Measurements from ENCODE around the gene CALHM2. TPM values are rescaled to one million over a fixed set of nuclear protein-coding genes. Genes with fewer than 3 reads are reported as not detected.

CALHM2 gene
- total RNA-seq (2014; rRNA removed; shearing (Covaris generic)): 20.2 and 23.8 TPM in 2 replicates

GRCh38 chr10:103451831-103452505 is at the start of gene CALHM2:
Gene CALHM2 (minus strand): TSS chr10:103452370. CDS start chr10:103449941, 2,429 bp downstream.

DNA sequence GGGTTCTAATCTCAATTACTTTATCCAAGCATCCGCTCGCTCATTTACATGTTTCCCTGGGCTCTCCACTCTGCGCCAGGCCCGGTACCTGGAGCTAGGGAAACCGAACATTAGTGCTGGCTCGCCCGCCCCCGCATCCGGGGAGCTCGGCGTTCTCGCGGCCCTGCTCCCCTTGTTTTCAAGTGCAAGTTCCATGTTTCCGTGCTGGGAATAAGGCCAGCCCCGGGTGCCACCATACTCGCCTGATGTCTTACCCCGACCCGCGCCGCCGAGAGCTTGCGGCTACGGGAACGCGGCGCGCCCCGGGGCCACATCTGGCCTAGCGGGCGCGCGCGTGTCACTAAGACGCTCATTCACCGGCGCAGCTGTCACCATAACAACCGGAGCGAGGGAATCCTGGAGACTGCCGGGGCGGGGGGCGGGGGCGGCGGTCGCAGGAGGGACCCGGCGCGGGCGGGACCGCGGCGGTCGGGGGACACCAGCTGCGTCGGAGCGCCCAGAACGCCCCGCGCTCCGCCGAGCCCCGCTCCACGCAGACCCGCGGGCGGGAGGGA is 41.3 kb upstream of the CALHM2 start, which contains the start of gene NEURL1:
NEURL1 (plus strand) TSS at position 344 of the 554 bp plus-strand sequence. CDS start 683 bp downstream, outside the sequence.

DNA sequence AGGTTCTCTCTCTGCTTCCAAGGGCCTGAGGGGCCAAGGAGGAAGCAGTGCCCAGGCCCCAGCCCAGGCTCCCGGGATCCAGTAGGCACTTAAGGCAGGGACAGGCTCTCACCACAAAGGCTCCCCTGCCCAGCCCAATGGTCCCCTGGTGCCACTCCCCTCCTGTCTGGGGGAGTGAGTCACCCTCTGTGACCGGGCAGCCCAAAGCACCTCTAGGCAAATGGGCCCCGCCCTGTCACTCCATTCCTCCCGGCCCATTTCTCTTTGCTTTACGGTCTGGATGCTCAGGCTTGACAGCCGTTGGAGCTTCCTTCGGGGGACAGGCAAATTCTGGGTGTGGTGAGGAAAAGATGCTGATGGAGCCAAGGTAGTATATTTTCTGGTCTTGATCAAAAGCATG is 27.0 kb upstream of the CALHM2 start, which contains the start of gene CALHM3:
CALHM3 (minus strand) TSS at position 106 of the 400 bp plus-strand sequence. CDS start 208 bp downstream, outside the sequence.

GRCh38 chr10:103458720-103459119 is 6.5 kb upstream of the CALHM2 start, which contains the start of gene CALHM1:
Gene CALHM1 (minus strand): TSS chr10:103458900. CDS start chr10:103458751, 149 bp downstream.

Other genes with a start within 250 kb of the CALHM2 start
- gene RPEL1, start 206.5 kb downstream of the CALHM2 start, total RNA-seq (2014; rRNA removed; shearing (Covaris generic)): not detected in 2 replicates
- gene INA, start 175.2 kb downstream of the CALHM2 start, total RNA-seq (2014; rRNA removed; shearing (Covaris generic)): not detected in 2 replicates
- gene PCGF6, start 101.2 kb downstream of the CALHM2 start, total RNA-seq (2014; rRNA removed; shearing (Covaris generic)): 20.9 and 23.4 TPM in 2 replicates
- 8.6 and 11.0 TPM in 2 replicates for gene TAF5, start 84.4 kb downstream of the CALHM2 start, total RNA-seq (2014; rRNA removed; shearing (Covaris generic))
- 125 and 156 TPM in 2 replicates for gene ATP5MK, start 55.9 kb downstream of the CALHM2 start, total RNA-seq (2014; rRNA removed; shearing (Covaris generic))
- 89.6 and 98.2 TPM in 2 replicates for gene PDCD11, start 55.7 kb downstream of the CALHM2 start, total RNA-seq (2014; rRNA removed; shearing (Covaris generic))
- gene CALHM1, start 6.5 kb upstream of the CALHM2 start, total RNA-seq (2014; rRNA removed; shearing (Covaris generic)): not detected in 2 replicates
- 0.34 and 1.2 TPM in 2 replicates for gene CALHM3, start 26.9 kb upstream of the CALHM2 start, total RNA-seq (2014; rRNA removed; shearing (Covaris generic))
- 0.53 and 0.66 TPM in 2 replicates for gene NEURL1, start 41.3 kb upstream of the CALHM2 start, total RNA-seq (2014; rRNA removed; shearing (Covaris generic))

Measured in A375 (cell line).